Bronchial smooth muscle cell (primary cell): ENCODE measurements around the gene SELENOI. TPM values are rescaled to one million over a fixed set of nuclear protein-coding genes. Genes with fewer than 3 reads are reported as not detected.

Source experiments
- total RNA-seq: library from RNA; depleted of rRNA; stranded (reverse); fragments of >200 nt; gene quantifications from 2 replicates; pipeline ENCODE4 v1.2.1, GENCODE V29; 2014

SELENOI gene, protein sequence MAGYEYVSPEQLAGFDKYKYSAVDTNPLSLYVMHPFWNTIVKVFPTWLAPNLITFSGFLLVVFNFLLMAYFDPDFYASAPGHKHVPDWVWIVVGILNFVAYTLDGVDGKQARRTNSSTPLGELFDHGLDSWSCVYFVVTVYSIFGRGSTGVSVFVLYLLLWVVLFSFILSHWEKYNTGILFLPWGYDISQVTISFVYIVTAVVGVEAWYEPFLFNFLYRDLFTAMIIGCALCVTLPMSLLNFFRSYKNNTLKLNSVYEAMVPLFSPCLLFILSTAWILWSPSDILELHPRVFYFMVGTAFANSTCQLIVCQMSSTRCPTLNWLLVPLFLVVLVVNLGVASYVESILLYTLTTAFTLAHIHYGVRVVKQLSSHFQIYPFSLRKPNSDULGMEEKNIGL
- total RNA-seq, result 7.3 and 11.0 TPM in 2 replicates

GRCh38 chr2:26345545-26346453 is at the start of gene SELENOI:
Gene SELENOI, plus strand, starts transcription at chr2:26346143. Its CDS starts 90 bp downstream, at chr2:26346233.

DNA sequence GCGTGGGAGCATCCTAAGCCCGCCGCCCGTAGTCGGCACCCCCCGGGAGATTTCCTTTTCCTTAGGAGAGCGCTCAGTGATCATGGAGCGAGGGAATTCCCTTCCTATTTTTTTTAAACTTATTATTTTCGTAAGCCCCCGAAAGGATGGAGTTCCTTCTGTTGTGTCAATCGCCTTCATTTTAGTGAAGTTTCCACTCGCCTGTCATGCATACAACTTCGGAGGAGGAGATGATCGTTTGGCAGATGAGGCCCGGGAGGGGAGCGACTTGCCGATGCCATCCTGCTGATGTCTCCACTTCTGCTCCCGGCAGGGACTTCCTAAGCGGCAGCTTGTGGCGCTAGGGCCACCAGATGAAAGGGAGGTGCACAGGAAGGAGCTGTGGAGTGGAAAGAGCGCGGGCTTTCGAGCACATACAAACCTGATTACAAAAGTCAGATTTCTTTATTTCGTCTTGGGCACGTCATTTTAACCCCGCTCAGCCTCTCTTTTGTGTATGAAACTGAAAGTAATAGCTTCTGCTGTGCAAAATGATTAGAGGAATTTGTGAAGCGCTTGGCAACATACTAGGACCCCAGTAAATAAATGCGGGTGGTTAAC is 611 bp downstream of the SELENOI start, which contains the start of gene ADGRF3:
TSS of gene ADGRF3 (minus strand) at position 336 of the 600 bp plus-strand sequence. CDS start 555 bp downstream, outside the sequence.

DNA sequence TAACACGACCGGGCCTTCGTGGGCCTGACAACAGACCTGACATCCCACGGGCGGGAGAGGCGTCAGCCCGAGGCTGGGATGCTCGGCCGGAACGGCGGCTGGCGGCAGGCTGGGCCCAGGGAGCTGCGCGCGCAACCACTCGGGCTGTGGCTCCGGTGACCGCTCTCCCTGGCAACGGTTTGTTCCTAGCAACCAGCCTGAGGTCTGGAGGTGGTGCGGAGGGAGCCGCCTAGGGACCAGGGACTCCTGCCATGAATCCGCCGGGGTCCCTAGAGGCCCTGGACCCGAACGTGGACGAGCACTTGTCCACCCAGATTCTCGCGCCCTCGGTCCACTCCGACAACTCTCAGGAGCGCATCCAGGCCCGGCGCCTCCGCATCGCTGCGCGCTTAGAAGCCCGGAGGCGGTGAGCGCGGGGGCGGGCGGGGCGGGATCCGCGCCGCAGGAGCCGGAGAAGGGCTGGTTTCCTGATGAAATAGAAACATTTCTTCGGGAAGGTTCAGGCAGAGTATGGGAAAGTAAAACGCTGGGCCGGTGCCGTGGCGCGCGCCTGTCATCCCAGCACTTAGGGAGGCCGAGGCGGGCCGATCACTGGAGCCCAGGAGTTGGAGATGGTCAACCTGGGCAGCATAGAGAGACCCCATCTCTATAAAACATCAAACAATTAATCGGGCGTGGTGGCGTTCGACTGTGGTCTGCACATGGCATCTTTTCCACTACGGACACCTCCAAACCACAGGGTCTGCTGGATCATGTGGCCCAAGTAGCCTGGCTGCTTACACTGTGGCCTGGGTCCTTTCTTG is 56.0 kb downstream of the SELENOI start, which contains the start of gene DRC1:
TSS of gene DRC1 (plus strand) at position 182 of the 803 bp plus-strand sequence. CDS start at position 252, 70 bp downstream.

Other genes starting within 250 kb of the SELENOI start
- 0.26 and 0.47 TPM in 2 replicates for gene GAREM2, start 173.1 kb upstream of the SELENOI start, total RNA-seq
- 151 and 152 TPM in 2 replicates for gene HADHA, start 101.5 kb upstream of the SELENOI start, total RNA-seq
- 126 and 136 TPM in 2 replicates for gene HADHB, start 101.2 kb upstream of the SELENOI start, total RNA-seq
- gene ADGRF3, start 646 bp downstream of the SELENOI start, total RNA-seq, result not detected in 2 replicates
- under 0.01 and 0.16 TPM in 2 replicates for gene DRC1, start 55.8 kb downstream of the SELENOI start, total RNA-seq
- gene OTOF, start 132.0 kb downstream of the SELENOI start, total RNA-seq, result under 0.01 TPM in 1 of 2 replicates, not detected in the other